HAP-1 (cell line): ENCODE data around the gene FEV.
A peak's percentile ranks its signal among the peaks of the same experiment; 100 is the strongest.

Source experiments
- DNase-seq, 2 experiments: peaks; one replicate each; pipeline ENCODE4 v3.0.0-alpha.2; 2016 to 2020; ENCODE audit warnings: low spot score in 2 of 2
- H3K27me3 ChIP-seq: fragments of 250-450 bp; sonication (Bioruptor Pico); 2 replicates; pipeline ENCODE4 v1.5.1; 2020; ENCODE audit warnings: low read depth, mild to moderate bottlenecking, moderate library complexity
- H3K36me3 ChIP-seq: fragments of 250-450 bp; sonication (Bioruptor Pico); replicated peaks from 2 replicates; pipeline ENCODE4 v1.5.1; 2020; ENCODE audit warnings: mild to moderate bottlenecking
- H3K4me1 ChIP-seq: fragments of 250-450 bp; sonication (Bioruptor Pico); 2 replicates; pipeline ENCODE4 v1.5.1; 2020; ENCODE audit warnings: mild to moderate bottlenecking
- H3K4me3 ChIP-seq: fragments of 250-450 bp; sonication (Bioruptor Pico); 2 replicates; pipeline ENCODE4 v1.5.1; 2020; ENCODE audit warnings: mild to moderate bottlenecking, moderate library complexity
- H3K9me3 ChIP-seq: fragments of 250-450 bp; sonication (Bioruptor Pico); 2 replicates; pipeline ENCODE4 v1.5.1; 2020; ENCODE audit warnings: mild to moderate bottlenecking, moderate library complexity
- in situ Hi-C: fragments of 300-500 bp; cut with MboI; formaldehyde crosslinking; loops from 3 replicates; pipeline ENCODE4 v1.14.3; 2020; ENCODE audit warnings: low sequenced_read_pairs, inconsistent platforms, mixed read lengths

Gene FEV

DNA sequence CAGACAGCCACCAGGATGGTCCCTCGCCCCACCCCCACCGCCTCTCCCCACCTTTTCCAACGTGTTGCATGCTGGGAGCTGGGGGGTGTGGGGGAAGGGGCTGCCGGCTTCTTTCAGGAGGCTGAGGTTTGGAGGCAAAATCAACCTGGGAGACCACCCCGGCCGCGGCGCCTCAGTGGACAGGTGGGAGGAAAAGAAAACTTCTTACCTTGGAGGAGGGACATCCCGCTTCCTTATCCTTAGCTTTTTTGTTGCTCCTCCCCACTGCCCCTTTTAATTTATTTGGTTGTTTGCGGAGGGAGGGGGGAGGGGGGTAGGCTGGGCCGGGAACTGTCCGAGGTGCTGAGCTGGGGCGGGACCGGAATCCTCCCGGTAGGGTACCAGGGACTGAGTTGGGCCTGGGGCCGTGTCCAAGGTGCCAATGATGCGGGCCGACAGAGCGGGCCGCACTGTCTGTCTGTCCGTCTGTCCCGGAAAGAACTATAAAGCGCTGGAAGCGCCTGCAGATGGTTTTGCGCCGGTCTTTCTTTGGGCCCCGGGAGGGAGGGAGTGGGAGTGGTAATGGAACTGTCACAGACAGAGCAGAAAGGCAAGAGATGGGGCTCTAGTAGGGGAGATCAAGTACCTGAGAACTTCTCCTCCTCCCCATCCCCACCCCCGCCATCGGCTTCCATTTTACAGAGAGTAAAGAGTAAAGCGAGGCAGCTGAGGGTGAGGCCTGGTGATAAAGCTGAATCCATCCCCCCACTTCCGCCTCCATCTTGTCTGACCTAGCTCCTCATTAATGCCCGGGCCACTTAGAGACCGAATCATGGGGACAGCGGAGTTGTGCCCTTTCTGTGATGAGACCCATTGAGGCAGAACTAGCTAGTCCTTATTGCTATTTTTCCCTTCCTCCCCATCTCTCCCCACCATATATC, 23.1 kb downstream of the FEV start:
- H3K4me3 ChIP-seq = no peak overlapping the region
- H3K36me3 ChIP-seq = no peaks in the 10 kb centered on the region
- peaks cover 9% of the 10 kb centered on the region for H3K4me1 ChIP-seq
- in situ Hi-C loops = no loop called here
- peaks cover 14% of the 10 kb centered on the region for H3K27me3 ChIP-seq
- no peaks in the 10 kb centered on the region for H3K9me3 ChIP-seq
- peak in 1 of 2 experiments; percentile 65 for DNase-seq

DNA sequence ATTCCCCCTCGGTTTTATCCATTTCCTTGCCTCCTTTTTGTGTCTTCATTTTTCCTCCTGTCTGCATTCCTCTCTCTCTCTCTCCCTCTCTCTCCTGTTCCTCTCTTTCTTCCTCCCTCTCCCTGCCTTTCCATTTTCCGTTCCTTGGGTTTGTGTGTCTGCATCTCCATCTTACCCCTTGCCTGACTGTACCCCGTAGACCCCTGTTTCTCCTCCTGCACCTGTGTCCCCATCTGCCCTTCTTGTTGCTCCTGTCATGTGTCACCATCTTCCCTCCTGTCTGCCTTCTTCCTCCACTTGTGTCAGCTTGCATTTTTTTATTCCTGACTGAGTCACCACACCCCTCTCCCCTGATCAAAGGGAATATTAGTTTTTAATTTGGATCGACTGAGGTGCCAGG, 23.8 kb downstream of the FEV start:
- DNase-seq = no peak
- H3K4me3 ChIP-seq = no peak overlapping the region
- in situ Hi-C loops = no loop called here
- H3K9me3 ChIP-seq = no peaks in the 10 kb centered on the region
- peaks cover 14% of the 10 kb centered on the region for H3K27me3 ChIP-seq
- no peaks in the 10 kb centered on the region for H3K36me3 ChIP-seq
- H3K4me1 ChIP-seq = peaks cover 9% of the 10 kb centered on the region

- Histone ChIP-seq H3K9me3 (no peaks in the 10 kb centered on the region), H3K36me3 (no peaks in the 10 kb centered on the region), H3K27me3 (peaks cover 14% of the 10 kb centered on the region), H3K4me1 (peaks cover 9% of the 10 kb centered on the region), H3K4me3 (no peak overlapping the region)
- in situ Hi-C loops = no loop called here
- no peak for DNase-seq
These were observed 24.4 kb downstream of the FEV start for GRCh38 chr2:218960309-218961165.

- Histone ChIP-seq H3K4me1 (peaks cover 9% of the 10 kb centered on the region), H3K9me3 (no peaks in the 10 kb centered on the region), H3K27me3 (peaks cover 14% of the 10 kb centered on the region), H3K4me3 (peak overlapping the region; percentile 38), H3K36me3 (no peaks in the 10 kb centered on the region)
- in situ Hi-C loops = no loop called here
- no peak for DNase-seq
These were observed 25.1 kb downstream of the FEV start for GRCh38 chr2:218959761-218960308.

DNA sequence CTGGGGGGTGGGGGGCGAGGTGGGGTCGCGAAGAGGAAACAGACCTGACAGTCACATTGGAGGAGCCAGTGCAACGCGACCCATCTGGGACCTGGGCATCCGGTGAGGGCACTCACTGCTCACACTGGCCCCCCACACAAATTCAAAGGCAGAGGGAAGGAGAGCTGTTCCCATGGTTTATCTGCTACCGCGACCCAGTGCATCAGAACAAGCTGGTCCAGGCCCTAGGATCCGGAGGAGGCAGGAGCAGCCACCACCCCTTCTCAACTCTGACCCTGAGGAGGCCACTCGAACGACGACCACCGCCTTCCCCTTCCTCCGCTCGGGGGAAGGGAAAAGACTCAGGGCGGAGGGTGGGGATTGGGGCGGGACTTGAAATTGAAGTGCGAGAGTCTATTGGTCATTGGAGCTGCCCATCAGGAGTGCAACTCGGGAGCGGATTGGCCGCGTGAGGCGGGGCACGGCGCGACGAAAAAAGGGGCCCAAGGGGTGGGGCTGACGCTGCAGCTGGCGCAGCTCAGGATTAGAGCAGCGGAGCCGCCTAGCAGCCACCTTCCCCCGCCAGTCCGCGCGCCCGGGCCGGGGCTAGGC, 25.7 kb downstream of the FEV start, which contains the start of gene CDK5R2:
Gene CDK5R2 (plus strand): TSS at position 526 of the 591 bp plus-strand sequence. CDS start 155 bp downstream, outside the sequence.
- in situ Hi-C loops = no loop called here
- DNase-seq = peak; percentile 86 to 96
- no peaks in the 10 kb centered on the region for H3K36me3 ChIP-seq
- no peaks in the 10 kb centered on the region for H3K9me3 ChIP-seq
- peak within 1 kb of the TSS; percentile 38 for H3K4me3 ChIP-seq
- peaks cover 9% of the 10 kb centered on the region for H3K4me1 ChIP-seq
- peaks cover 14% of the 10 kb centered on the region for H3K27me3 ChIP-seq

GRCh38 chr2:218958276-218958675, 26.7 kb downstream of the FEV start:
- DNase-seq = no peak
- H3K9me3 ChIP-seq = no peaks in the 10 kb centered on the region
- H3K36me3 ChIP-seq = no peaks in the 10 kb centered on the region
- H3K27me3 ChIP-seq = peaks cover 14% of the 10 kb centered on the region
- H3K4me3 ChIP-seq = no peak overlapping the region
- peaks cover 3% of the 10 kb centered on the region; the same call in 1 of the 2 replicates for H3K4me1 ChIP-seq
- in situ Hi-C loops = no loop called here

GRCh38 chr2:218957671-218958070, 27.3 kb downstream of the FEV start:
- peaks cover 14% of the 10 kb centered on the region for H3K27me3 ChIP-seq

DNA sequence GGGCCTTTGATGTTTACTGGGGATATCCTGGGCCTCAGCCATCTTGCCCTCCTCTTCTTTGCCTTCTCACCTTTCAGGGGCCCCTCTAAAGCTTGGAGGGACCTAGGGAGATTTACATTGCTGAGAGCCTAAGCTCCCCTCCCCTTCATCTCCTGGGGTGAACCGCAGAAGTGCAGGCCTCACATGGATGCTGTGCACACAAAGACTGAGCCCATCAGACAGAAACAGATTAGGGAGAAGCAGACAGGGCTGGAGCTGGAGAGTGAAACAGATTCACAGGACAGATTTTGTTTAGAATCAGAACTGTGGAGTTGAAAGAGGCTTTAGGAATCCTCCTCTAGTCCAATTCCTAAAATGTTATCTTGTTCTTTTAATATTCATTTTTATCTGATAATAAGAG, 28.9 kb downstream of the FEV start:
- no peak for DNase-seq
- H3K36me3 ChIP-seq = no peaks in the 10 kb centered on the region
- no peak overlapping the region for H3K4me3 ChIP-seq
- in situ Hi-C loops = no loop called here
- H3K9me3 ChIP-seq = no peaks in the 10 kb centered on the region
- H3K4me1 ChIP-seq = no peaks in the 10 kb centered on the region
- peaks cover 11% of the 10 kb centered on the region for H3K27me3 ChIP-seq

More at GRCh38 chr2:218957671-218958070, 27.3 kb downstream of the FEV start:
- peaks cover 3% of the 10 kb centered on the region; the same call in 1 of the 2 replicates for H3K4me1 ChIP-seq
- no peaks in the 10 kb centered on the region for H3K36me3 ChIP-seq
- in situ Hi-C loops = no loop called here
- no peaks in the 10 kb centered on the region for H3K9me3 ChIP-seq
- no peak overlapping the region for H3K4me3 ChIP-seq
- DNase-seq = no peak

DNA sequence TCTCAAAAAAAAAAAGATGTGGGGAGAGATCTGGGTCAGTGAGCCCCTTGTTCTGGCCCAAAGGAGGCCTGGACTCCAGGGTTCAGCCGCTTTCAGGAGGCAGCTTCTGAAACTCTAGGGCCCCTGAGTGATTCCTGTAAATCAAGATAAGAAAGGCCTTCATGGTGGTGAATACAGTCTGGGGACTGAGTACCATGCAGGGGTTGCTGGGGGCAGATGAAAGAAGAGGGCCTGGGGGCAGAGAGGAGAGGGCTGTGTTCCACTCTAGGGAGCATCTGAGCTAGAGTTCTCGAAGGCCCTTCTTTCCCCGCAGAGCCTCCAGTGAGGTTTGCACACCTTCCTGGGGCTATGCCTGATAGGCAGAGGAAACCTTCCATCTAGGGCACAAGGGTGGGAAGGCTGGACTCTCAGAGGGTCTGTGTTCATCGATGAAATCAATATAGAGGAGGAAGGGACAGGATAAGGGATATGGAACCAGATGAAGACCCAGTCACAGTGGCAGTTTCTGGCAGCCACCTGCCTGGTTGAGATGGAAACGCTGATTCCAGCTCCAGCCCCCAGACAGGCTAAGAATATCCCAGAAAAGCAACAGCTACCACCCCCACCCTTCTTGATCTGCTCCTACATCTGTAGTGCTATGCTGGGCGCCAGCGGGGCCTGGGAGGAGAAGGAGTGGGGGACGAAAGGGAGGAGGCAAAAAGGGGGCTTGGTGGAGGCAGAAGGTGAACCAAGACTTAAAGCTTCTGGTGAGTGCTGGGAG, 30.3 kb downstream of the FEV start:
- H3K4me1 ChIP-seq = no peaks in the 10 kb centered on the region
- no peaks in the 10 kb centered on the region for H3K36me3 ChIP-seq
- H3K9me3 ChIP-seq = no peaks in the 10 kb centered on the region
- H3K4me3 ChIP-seq = no peak overlapping the region
- peaks cover 4% of the 10 kb centered on the region for H3K27me3 ChIP-seq
- in situ Hi-C loops = no loop called here
- no peak for DNase-seq

DNA sequence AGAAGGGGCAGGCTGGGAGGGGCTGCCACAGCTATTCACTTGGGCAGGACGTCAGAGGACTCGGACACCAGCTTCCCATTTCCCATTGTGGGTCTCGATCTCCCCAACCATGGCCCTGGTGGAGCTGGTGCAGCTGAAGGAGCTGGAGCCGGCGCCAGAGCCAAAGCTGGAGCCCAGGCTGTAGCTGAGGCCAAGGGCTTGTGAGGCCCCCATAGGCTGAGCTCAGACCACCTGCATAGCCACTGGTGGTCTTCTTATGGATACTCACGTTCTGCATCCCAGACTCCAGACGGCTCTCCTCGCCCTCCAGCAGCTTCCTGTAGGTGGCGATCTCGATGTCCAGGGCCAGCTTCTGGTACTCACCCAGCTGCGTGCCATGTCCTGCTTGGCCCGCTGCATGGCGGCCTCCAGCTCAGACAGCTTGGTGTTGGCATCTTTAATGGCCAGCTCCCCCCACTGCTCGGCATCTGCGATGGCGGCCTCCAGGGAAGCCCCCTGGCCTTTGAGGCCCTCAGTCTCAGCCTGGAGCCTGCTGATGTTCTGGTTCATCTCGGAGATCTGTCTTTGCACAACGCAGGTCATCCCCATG, 31.5 kb downstream of the FEV start:
- in situ Hi-C loops = no loop called here
- no peaks in the 10 kb centered on the region for H3K9me3 ChIP-seq
- DNase-seq = no peak
- H3K36me3 ChIP-seq = no peaks in the 10 kb centered on the region
- no peaks in the 10 kb centered on the region for H3K4me1 ChIP-seq
- H3K27me3 ChIP-seq = peaks cover 5% of the 10 kb centered on the region; the same call in 1 of the 2 replicates
- H3K4me3 ChIP-seq = no peak overlapping the region

DNA sequence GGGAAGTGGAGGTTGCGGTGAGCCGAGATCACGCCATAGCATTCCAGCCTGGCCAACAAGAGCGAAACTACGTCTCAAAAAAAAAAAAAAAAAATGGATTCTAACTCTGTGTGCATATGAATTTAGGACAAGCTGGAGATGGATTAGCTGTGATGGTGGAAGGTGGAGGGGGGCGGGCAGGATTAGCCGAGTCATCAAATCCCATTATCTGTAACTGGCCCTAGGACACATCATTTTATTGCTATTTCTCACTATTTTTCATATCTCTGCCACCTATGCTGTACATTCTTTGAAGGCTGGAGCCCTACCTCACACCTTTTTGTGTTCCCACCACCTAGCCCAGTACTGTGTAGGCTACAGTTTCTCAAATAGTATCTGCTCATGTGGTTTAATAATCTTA, 32.8 kb downstream of the FEV start:
- Histone ChIP-seq H3K4me3 (no peak overlapping the region), H3K4me1 (no peaks in the 10 kb centered on the region), H3K9me3 (no peaks in the 10 kb centered on the region), H3K36me3 (no peaks in the 10 kb centered on the region), H3K27me3 (peaks cover 5% of the 10 kb centered on the region; the same call in 1 of the 2 replicates)
- in situ Hi-C loops = no loop called here
- DNase-seq = no peak

- no peaks in the 10 kb centered on the region for H3K9me3 ChIP-seq
- H3K36me3 ChIP-seq = no peaks in the 10 kb centered on the region
- H3K4me1 ChIP-seq = no peaks in the 10 kb centered on the region
- no peak for DNase-seq
- H3K27me3 ChIP-seq = peaks cover 7% of the 10 kb centered on the region; the same call in 1 of the 2 replicates
- in situ Hi-C loops = no loop called here
- no peak overlapping the region for H3K4me3 ChIP-seq
These were observed 38.4 kb downstream of the FEV start for GRCh38 chr2:218946621-218947020.
